ENCODE data around the gene PTPRR.

Gene PTPRR

GRCh38 chr12:70664465-70664881 is 256.1 kb downstream of the PTPRR start:
- TF ChIP-seq TSHZ2 (CRISPR knock-in tag; IDR thresholded peaks at IDR 0.05) (no peak), TCF4 (CRISPR knock-in tag; IDR thresholded peaks at IDR 0.05; ENCODE audit: borderline replicate concordance) (no peak), CSRNP3 (CRISPR knock-in tag; IDR thresholded peaks at IDR 0.05) (no peak), ISL1 (CRISPR knock-in tag; IDR thresholded peaks at IDR 0.05) (peak; percentile 25; the same call in 1 of the 2 replicates), ZFP30 (CRISPR knock-in tag; IDR thresholded peaks at IDR 0.05) (no peak)
- ATAC-seq, result no peak; the same call in 2 of the 3 replicates

GRCh38 chr12:70663838-70664237 is 256.7 kb downstream of the PTPRR start:
- TF ChIP-seq RARB (CRISPR knock-in tag; IDR thresholded peaks at IDR 0.05) (no peak), PPARA (CRISPR knock-in tag; IDR thresholded peaks at IDR 0.05; ENCODE audit: borderline replicate concordance) (no peak), ZFP3 (CRISPR knock-in tag; IDR thresholded peaks at IDR 0.05) (no peak), ZFP30 (CRISPR knock-in tag; IDR thresholded peaks at IDR 0.05) (no peak), ESRRG (CRISPR knock-in tag; IDR thresholded peaks at IDR 0.05) (no peak), SNAI2 (CRISPR knock-in tag; IDR thresholded peaks at IDR 0.05) (no peak), GLIS3 (CRISPR knock-in tag; IDR thresholded peaks at IDR 0.05) (no peak), ZNF8 (CRISPR knock-in tag; IDR thresholded peaks at IDR 0.05) (no peak), TCF4 (CRISPR knock-in tag; IDR thresholded peaks at IDR 0.05; ENCODE audit: borderline replicate concordance) (no peak)
- ATAC-seq, result no peak

- peak; percentile 91 for ATAC-seq
- TF ChIP-seq GLIS3 (CRISPR knock-in tag; IDR thresholded peaks at IDR 0.05), result no peak
- TF ChIP-seq CSRNP3 (CRISPR knock-in tag; IDR thresholded peaks at IDR 0.05), result 0 out of 2 replicates have a peak, but pooled peaks have one; percentile 17
- no peak for TF ChIP-seq TCF4 (CRISPR knock-in tag; IDR thresholded peaks at IDR 0.05; ENCODE audit: borderline replicate concordance)
- peak; percentile 94 for TF ChIP-seq CREB5 (CRISPR knock-in tag; IDR thresholded peaks at IDR 0.05; ENCODE audit: low read depth)
- TF ChIP-seq CSDC2 (CRISPR knock-in tag; IDR thresholded peaks at IDR 0.05), result no peak
- TF ChIP-seq ISL1 (CRISPR knock-in tag; IDR thresholded peaks at IDR 0.05), result peak; percentile 48
- 0 out of 2 replicates have a peak, but pooled peaks have one; percentile 31 for TF ChIP-seq ZFP30 (CRISPR knock-in tag; IDR thresholded peaks at IDR 0.05)
Observed at GRCh38 chr12:70661466-70662161, 258.9 kb downstream of the PTPRR start.

GRCh38 chr12:70660620-70661219 is 259.8 kb downstream of the PTPRR start:
- peak; percentile 64; the same call in 2 of the 3 replicates for ATAC-seq
- TF ChIP-seq GLIS3 (CRISPR knock-in tag; IDR thresholded peaks at IDR 0.05) (no peak), PPARA (CRISPR knock-in tag; IDR thresholded peaks at IDR 0.05; ENCODE audit: borderline replicate concordance) (no peak), CSDC2 (CRISPR knock-in tag; IDR thresholded peaks at IDR 0.05) (no peak), ZFP3 (CRISPR knock-in tag; IDR thresholded peaks at IDR 0.05) (no peak), ISL1 (CRISPR knock-in tag; IDR thresholded peaks at IDR 0.05) (no peak), CSRNP3 (CRISPR knock-in tag; IDR thresholded peaks at IDR 0.05) (no peak), TSHZ2 (CRISPR knock-in tag; IDR thresholded peaks at IDR 0.05) (no peak), BACH2 (CRISPR knock-in tag; IDR thresholded peaks at IDR 0.05; ENCODE audit: borderline replicate concordance) (no peak), CREB5 (CRISPR knock-in tag; IDR thresholded peaks at IDR 0.05; ENCODE audit: low read depth) (no peak), RARB (CRISPR knock-in tag; IDR thresholded peaks at IDR 0.05) (no peak), ZC3H10 (CRISPR knock-in tag; IDR thresholded peaks at IDR 0.05) (no peak), ZNF8 (CRISPR knock-in tag; IDR thresholded peaks at IDR 0.05) (no peak), POU6F1 (CRISPR knock-in tag; IDR thresholded peaks at IDR 0.05; ENCODE audit: borderline replicate concordance, low read depth) (no peak)

Measured in SK-N-SH treated with all-trans-retinoic acid at 6 μM for 48 hours (cell line).